HG02798 (cell line): Measurements from ENCODE around the gene ADCY2.
A peak's percentile ranks its signal among the peaks of the same experiment; 100 is the strongest.

ENCODE experiments used
- ATAC-seq: cut with Tn5 transposase; IDR thresholded peaks from one replicate; pipeline ENCODE4 v1.9.1; 2021; ENCODE audit warnings: mild to moderate bottlenecking; ENCODE audit not compliant: unreplicated experiment, poor library complexity

Gene ADCY2

GRCh38 chr5:7850395-7851239, 454.7 kb downstream of the ADCY2 start, which contains the start of gene CFAP90:
CFAP90 (minus strand) TSS chr5:7851133; CDS start chr5:7851021, 112 bp downstream.
- ATAC-seq, result no peak

- no peak for ATAC-seq
Measured at GRCh38 chr5:7851240-7851592, 455.3 kb downstream of the ADCY2 start.

- ATAC-seq, result no peak
Measured at GRCh38 chr5:7851617-7852289, 455.8 kb downstream of the ADCY2 start.

- ATAC-seq, result no peak
Measured at GRCh38 chr5:7852542-7852941, 456.6 kb downstream of the ADCY2 start.

- ATAC-seq, result no peak
Measured at GRCh38 chr5:7852988-7853387, 457.1 kb downstream of the ADCY2 start.

DNA sequence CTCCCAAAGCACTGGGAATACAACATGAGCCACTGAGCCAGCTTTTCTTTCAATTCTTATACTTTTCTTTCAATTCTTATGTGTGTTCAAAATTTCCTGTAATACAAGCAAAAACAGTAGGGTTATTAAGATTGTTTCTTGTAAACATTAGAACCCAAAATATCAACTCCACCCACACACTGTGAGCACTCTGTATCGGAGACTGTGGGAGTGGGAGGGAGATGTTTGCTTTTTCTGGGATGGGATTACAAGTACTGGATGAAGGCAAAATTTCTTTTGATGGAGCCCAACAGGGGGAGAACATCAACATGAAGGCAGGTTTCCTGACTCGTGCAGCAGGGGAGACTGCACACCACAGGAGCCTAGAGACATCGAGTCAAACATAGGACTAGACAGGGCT, 459.7 kb downstream of the ADCY2 start:
- no peak for ATAC-seq

DNA sequence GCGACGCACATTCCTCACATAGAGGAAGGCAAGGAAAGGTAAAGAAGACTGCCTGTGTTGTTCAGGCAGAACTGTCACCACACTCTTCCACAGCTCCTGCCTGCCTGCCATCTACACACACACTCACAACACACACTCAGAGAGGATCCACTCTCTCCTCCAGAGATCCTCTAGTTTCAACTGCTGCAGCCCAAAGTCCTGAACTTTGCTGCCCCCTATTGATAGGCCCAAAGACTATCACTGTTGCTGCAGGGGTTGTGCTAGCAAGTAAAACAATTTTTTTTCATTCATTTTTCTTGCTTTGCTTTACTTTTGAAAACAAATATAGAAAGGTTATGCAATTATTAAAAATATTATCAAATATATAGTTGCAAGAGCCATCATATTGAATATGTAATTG, 460.9 kb downstream of the ADCY2 start:
- no peak for ATAC-seq

- ATAC-seq, result no peak
Measured at GRCh38 chr5:7857361-7857760, 461.4 kb downstream of the ADCY2 start.

- no peak for ATAC-seq
Measured at GRCh38 chr5:7857926-7858632, 462.1 kb downstream of the ADCY2 start.

DNA sequence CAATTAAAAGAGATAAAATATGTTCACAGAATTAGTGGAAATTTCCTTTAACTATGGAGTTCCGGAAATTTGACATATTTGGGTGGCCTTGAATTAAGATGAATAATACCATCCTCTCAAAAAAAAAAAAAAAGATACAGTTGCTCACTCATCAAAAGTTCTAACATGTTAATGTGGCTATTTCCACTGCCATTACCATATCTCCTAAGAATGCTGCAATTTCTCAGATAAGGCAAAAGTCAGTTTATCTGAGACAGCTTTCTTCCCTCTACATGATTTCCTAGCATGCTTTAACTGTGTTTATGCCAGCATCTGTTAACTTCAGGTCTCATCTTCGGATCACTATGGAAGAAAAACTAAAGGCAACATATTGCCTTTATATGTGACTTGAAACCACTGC, 470.3 kb downstream of the ADCY2 start:
- no peak for ATAC-seq

- ATAC-seq, result no peak
Measured at GRCh38 chr5:7867260-7867659, 471.3 kb downstream of the ADCY2 start.

DNA sequence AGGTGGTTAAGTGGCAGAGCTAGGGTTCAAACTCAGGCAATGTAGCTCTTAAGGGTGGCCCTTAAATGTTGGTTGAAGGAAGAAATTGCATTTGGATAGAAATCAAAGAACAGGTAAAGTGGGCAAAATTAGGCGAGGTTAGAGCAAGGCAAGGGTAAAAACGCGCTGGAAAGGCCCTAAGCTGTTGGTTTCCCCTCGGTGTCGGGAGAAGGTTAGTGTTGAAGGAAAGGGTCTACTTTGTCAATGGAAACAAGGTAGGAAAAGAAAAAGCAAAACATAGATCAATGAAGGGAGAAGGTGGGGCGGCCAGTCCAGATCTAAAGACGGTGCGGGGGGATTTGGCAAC, 472.5 kb downstream of the ADCY2 start:
- no peak for ATAC-seq

DNA sequence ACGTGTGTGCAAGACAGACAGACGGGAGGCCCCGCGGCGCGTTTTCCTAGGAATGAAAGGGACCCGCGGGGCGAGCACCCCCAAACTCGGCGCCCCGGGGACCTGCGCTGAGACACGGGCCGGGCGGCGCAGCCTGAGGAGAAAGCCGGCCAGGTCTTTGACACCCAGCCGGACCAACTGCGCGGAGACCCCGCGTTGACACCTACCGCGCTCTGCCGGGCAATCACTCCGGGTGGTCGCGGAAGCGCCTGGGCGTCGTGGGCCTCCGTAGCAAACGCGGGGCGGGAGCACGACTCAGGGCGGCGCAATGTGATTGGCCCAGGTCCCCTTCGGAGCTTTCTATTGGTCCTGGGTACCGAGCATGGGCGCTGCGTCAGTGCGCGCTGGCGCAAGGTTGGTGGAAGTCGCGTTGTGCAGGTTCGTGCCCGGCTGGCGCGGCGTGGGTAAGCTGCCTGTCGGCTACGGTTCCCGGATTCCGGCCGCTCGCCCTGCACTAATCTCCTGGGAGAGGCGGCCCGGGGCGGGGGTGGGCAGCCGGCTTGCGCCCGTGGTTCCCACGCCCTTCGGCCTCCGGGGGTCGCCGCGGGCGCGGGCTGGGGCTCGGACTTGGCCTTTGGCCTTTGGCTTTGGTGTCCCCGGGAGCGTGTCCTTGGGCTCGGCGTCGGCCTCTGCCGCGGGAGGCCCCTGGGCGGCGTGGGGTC, 473.0 kb downstream of the ADCY2 start, which contains the start of the genes FASTKD3 and MTRR:
Gene FASTKD3 (minus strand): TSS at position 259 of the 701 bp plus-strand sequence. CDS start 948 bp downstream, outside the sequence.
Gene MTRR (plus strand): TSS at position 376 of the 701 bp plus-strand sequence. CDS start 1,647 bp downstream, outside the sequence.
- ATAC-seq, result peak; percentile 98

DNA sequence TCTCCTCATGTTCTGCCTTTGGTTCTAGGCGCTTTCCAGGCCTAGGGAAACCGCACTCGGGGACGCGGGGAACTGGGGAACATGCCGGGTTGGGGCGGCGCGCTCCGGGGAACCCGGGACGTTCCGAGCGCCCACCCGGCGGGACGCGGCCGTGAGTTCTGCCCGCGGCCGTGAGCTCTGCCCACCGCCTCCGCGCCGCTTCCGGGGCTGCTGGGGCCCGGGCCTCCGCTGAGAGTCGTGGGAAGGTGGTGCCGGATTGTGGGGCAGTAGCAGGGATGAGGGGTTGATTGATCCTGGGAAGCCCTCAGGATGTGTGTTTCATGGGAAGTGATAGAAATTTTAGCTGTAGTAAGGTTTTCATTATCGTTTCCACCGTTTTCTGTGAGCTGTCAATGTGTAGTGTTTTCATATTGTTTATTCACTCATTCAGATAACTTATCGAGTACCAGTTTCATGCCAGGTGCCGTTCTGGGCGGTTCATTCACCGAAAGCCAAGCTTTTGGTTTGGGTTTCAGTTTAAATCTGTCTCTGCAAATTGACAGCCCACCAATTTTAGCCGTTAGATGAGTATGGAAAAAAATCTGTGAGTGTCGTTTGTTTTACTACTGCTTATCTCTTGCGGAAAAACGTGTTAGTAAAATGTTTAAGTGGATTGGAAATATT, 473.7 kb downstream of the ADCY2 start:
- peak; percentile 29 for ATAC-seq

GRCh38 chr5:7871653-7872052, 475.7 kb downstream of the ADCY2 start:
- peak; percentile 26 for ATAC-seq

DNA sequence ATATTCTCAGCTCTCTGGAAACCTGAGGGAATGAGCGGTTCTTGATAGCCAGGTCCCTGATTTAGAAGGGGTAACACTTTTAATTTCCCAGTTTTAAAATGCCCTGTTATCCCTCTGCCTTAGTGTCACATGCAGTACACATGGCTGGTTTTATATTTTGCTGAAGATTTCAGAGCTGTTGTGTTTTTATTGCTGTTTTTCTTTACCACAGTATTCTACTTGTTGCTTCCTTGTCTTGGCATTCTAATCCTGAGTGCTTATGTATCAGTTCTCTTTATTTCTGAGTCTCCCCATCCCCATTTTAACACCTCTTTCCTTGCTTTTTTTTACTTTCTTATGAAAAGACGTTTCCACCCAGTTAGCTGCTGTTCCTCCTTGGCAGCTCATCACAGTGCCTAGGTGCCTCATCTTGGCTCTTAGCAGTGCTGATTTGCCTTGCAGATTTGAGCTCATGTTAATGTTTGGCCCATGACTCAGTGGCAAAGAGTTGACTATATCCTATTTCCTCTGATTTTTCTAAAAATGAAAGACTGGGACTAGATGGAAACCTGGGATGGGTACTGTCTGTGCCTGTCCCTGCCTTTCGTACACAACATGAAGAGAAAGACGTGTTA, 476.7 kb downstream of the ADCY2 start:
- no peak for ATAC-seq

- ATAC-seq, result no peak
Measured at GRCh38 chr5:7873216-7873615, 477.3 kb downstream of the ADCY2 start.

DNA sequence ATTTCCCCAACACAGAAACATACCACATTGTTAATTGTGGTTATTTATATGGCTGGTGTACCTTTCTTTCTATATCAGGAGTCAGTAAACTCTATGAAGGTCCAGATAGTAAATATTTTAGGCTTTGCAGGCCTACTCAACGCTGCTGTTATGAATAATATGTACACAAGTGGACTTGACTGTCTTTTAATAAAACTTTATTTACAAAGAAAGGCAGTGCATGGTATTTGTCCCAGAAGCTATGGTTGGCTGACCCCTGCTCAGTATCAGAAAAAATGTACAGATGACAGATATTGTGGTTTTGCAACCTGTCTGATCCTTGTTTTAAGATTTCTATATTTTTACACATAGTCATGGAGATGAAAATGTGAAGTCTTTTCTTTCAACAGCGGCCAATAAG, 478.7 kb downstream of the ADCY2 start:
- no peak for ATAC-seq

- ATAC-seq, result no peak
Measured at GRCh38 chr5:7875151-7875550, 479.2 kb downstream of the ADCY2 start.
